Measurements from ENCODE around the gene CNTNAP1.

GRCh38 chr17:42647778-42648177, 34.6 kb upstream of the CNTNAP1 start:
- TF ChIP-seq CTCF (conservative IDR thresholded peaks at IDR 0.05; ENCODE audit: low read depth, low read length), result no peak
- no peak for TF ChIP-seq EZH2 (IDR thresholded peaks at IDR 0.05; ENCODE audit: borderline replicate concordance, low read depth, low read length, poor library complexity, severe bottlenecking)

Data from A673 (cell line).